Subcutaneous abdominal adipose tissue (tissue), 5 donors: ENCODE measurements around the gene ATP5F1A.
"Not testable (repeated sequence)": the region's sequence is repeated elsewhere in the genome, so short reads cannot be mapped to it uniquely, and the experiment has no call there.

ENCODE experiments used
- H3K27ac ChIP-seq: one replicate; pipeline ENCODE4 v1.7.0; 2013; ENCODE audit warnings: low read depth, mild to moderate bottlenecking, inconsistent platforms, low read length, moderate library complexity
- H3K27me3 ChIP-seq, 5 donors: one replicate each; pipeline ENCODE4 v1.7.0; 2013; ENCODE audit warnings: low read length in 5 of 5, inconsistent platforms in 1 of 5; ENCODE audit not compliant: control insufficient read depth in 5 of 5, insufficient read depth in 4 of 5
- H3K36me3 ChIP-seq, 5 donors: one replicate each; pipeline ENCODE4 v1.7.0; 2013; ENCODE audit warnings: low read length in 5 of 5; ENCODE audit not compliant: control insufficient read depth in 5 of 5, insufficient read depth in 5 of 5
- H3K4me1 ChIP-seq, 5 donors: one replicate each; pipeline ENCODE4 v1.7.0; 2013; ENCODE audit warnings: low read length in 5 of 5, mild to moderate bottlenecking in 3 of 5, moderate library complexity in 1 of 5; ENCODE audit not compliant: control insufficient read depth in 5 of 5, insufficient read depth in 5 of 5
- H3K4me3 ChIP-seq, 5 donors: one replicate each; pipeline ENCODE4 v1.7.0; 2013; ENCODE audit warnings: low read length in 5 of 5, low read depth in 1 of 5
- H3K9ac ChIP-seq, 5 donors: one replicate each; pipeline ENCODE4 v1.7.0; 2013; ENCODE audit warnings: low read length in 5 of 5, mild to moderate bottlenecking in 4 of 5, moderate library complexity in 3 of 5
- H3K9me3 ChIP-seq, 5 donors: one replicate each; pipeline ENCODE4 v1.7.0; 2013; ENCODE audit warnings: low read length in 5 of 5; ENCODE audit not compliant: control insufficient read depth in 5 of 5
- donor health status: healthy.
- donor health status: healthy.
- donor health status: healthy.
- donor health status: healthy.
- donor health status: healthy.

The ATP5F1A gene

GRCh38 chr18:46097801-46098615, at the start of gene ATP5F1A:
TSS of gene ATP5F1A (minus strand) at chr18:46098296. CDS start at chr18:46098231, 65 bp downstream.
- peaks cover 0 to 38% (median 26%) of the 10 kb centered on the region in 5 donors for H3K4me1 ChIP-seq
- H3K9me3 ChIP-seq: no peaks in the 10 kb centered on the region
- peak within 1 kb of the TSS; percentile 82 to 98 (median 93) for H3K9ac ChIP-seq
- peaks cover 4 to 16% (median 8%) of the 10 kb centered on the region in 5 donors for H3K36me3 ChIP-seq
- no peaks in the 10 kb centered on the region for H3K27me3 ChIP-seq
- peak within 1 kb of the TSS; percentile 79 to 100 (median 99) for H3K4me3 ChIP-seq
- peak within 1 kb of the TSS; percentile 92 for H3K27ac ChIP-seq

- Histone ChIP-seq H3K4me1 (no peaks in the 10 kb centered on the region), H3K36me3 (no peaks in the 10 kb centered on the region), H3K9ac (no peak overlapping the region), H3K4me3 (no peak overlapping the region), H3K9me3 (no peaks in the 10 kb centered on the region), H3K27ac (no peak overlapping the region), H3K27me3 (no peaks in the 10 kb centered on the region)
These were observed 43.1 kb upstream of the ATP5F1A start for GRCh38 chr18:46141199-46141598.

- no peak overlapping the region for H3K4me3 ChIP-seq
- no peak overlapping the region for H3K27ac ChIP-seq
- H3K36me3 ChIP-seq: no peaks in the 10 kb centered on the region
- H3K4me1 ChIP-seq: no peaks in the 10 kb centered on the region
- H3K27me3 ChIP-seq: no peaks in the 10 kb centered on the region
- H3K9ac ChIP-seq: no peak overlapping the region
- no peaks in the 10 kb centered on the region for H3K9me3 ChIP-seq
These were observed 42.1 kb upstream of the ATP5F1A start for GRCh38 chr18:46140173-46140572.

- H3K4me3 ChIP-seq: no peak overlapping the region
- H3K9ac ChIP-seq: no peak overlapping the region
- peaks cover 0 to 5% (median 1%) of the 10 kb centered on the region in 5 donors for H3K36me3 ChIP-seq
- no peaks in the 10 kb centered on the region for H3K4me1 ChIP-seq
- H3K9me3 ChIP-seq: no peaks in the 10 kb centered on the region
- H3K27ac ChIP-seq: no peak overlapping the region
- no peaks in the 10 kb centered on the region for H3K27me3 ChIP-seq
These were observed 37.0 kb upstream of the ATP5F1A start for GRCh38 chr18:46134920-46135675.

GRCh38 chr18:46133534-46133933, 35.4 kb upstream of the ATP5F1A start:
- H3K4me1 ChIP-seq: no peaks in the 10 kb centered on the region

GRCh38 chr18:46130549-46130948, 32.5 kb upstream of the ATP5F1A start:
- not testable (repeated sequence) for H3K4me1 ChIP-seq, H3K4me3 ChIP-seq, H3K27ac ChIP-seq, H3K27me3 ChIP-seq, H3K9ac ChIP-seq, H3K9me3 ChIP-seq
- peaks cover 11 to 44% (median 27%) of the 10 kb centered on the region in 5 donors for H3K36me3 ChIP-seq

More at GRCh38 chr18:46133534-46133933, 35.4 kb upstream of the ATP5F1A start:
- Histone ChIP-seq H3K4me3 (no peak overlapping the region), H3K36me3 (peaks cover 4 to 19% (median 13%) of the 10 kb centered on the region in 5 donors), H3K27ac (no peak overlapping the region), H3K9me3 (no peaks in the 10 kb centered on the region), H3K9ac (no peak overlapping the region), H3K27me3 (no peaks in the 10 kb centered on the region)

- H3K9me3 ChIP-seq: no peaks in the 10 kb centered on the region
- H3K9ac ChIP-seq: no peak overlapping the region
- H3K27ac ChIP-seq: no peak overlapping the region
- no peaks in the 10 kb centered on the region for H3K27me3 ChIP-seq
- no peak overlapping the region for H3K4me3 ChIP-seq
- peaks cover 11 to 47% (median 28%) of the 10 kb centered on the region in 5 donors for H3K36me3 ChIP-seq
- no peaks in the 10 kb centered on the region for H3K4me1 ChIP-seq
These were observed 32.0 kb upstream of the ATP5F1A start for GRCh38 chr18:46130061-46130460.

- H3K4me1 ChIP-seq, H3K27ac ChIP-seq, H3K9me3 ChIP-seq, H3K9ac ChIP-seq, H3K27me3 ChIP-seq, H3K4me3 ChIP-seq: not testable (repeated sequence)
- H3K36me3 ChIP-seq: peaks cover 16 to 64% (median 39%) of the 10 kb centered on the region in 5 donors
These were observed 28.5 kb upstream of the ATP5F1A start for GRCh38 chr18:46126625-46127024.

GRCh38 chr18:46113751-46114150, 15.7 kb upstream of the ATP5F1A start:
- Histone ChIP-seq H3K4me3 (no peak overlapping the region), H3K27me3 (no peaks in the 10 kb centered on the region), H3K9ac (no peak overlapping the region), H3K9me3 (no peaks in the 10 kb centered on the region), H3K36me3 (peaks cover 0 to 24% (median 8%) of the 10 kb centered on the region in 5 donors), H3K27ac (no peak overlapping the region), H3K4me1 (no peaks in the 10 kb centered on the region)

- Histone ChIP-seq H3K9me3 (no peaks in the 10 kb centered on the region), H3K4me1 (no peaks in the 10 kb centered on the region), H3K27me3 (no peaks in the 10 kb centered on the region), H3K4me3 (no peak overlapping the region), H3K27ac (no peak overlapping the region), H3K36me3 (peaks cover 0 to 24% (median 8%) of the 10 kb centered on the region in 5 donors), H3K9ac (no peak overlapping the region)
These were observed 12.3 kb upstream of the ATP5F1A start for GRCh38 chr18:46110406-46110805.
